ENCODE data around the gene ACTN3. TPM values are rescaled to one million over a fixed set of nuclear protein-coding genes. Genes with fewer than 3 reads are reported as not detected.
A peak's percentile ranks its signal among the peaks of the same experiment; 100 is the strongest.

The ACTN3 gene
- not detected for total RNA-seq

DNA sequence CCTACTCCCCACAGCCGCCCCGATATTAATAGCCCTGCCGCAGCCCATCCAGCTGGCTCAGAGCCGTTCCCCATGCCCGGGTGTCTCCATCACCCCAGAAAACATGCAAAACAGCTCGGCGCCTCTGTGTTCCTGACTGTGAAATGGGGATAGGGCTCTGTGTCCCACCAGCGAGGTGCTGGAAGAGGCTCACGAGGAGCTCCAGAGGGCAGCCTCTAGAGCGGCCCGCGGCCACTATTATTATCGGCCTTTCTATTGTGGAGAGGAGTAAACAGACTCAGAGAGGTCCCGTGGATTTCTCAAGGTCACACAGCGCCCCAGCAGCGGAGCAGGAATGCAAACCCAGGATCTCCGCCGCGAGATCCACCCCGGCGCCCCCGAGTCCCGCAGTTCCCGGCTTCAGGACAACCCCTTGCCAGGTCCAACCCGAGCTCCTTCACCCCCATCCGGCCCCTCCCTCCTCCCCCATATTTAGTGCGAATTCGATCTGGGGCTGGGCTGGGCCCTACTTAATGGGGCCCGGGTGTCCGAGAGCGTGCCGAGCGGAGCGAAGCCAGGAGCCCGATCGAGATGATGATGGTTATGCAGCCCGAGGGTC, at the start of gene ACTN3:
TSS of gene ACTN3 (plus strand) at position 536 of the 598 bp plus-strand sequence. CDS start at position 571, 35 bp downstream.
- ATAC-seq: no peak

DNA sequence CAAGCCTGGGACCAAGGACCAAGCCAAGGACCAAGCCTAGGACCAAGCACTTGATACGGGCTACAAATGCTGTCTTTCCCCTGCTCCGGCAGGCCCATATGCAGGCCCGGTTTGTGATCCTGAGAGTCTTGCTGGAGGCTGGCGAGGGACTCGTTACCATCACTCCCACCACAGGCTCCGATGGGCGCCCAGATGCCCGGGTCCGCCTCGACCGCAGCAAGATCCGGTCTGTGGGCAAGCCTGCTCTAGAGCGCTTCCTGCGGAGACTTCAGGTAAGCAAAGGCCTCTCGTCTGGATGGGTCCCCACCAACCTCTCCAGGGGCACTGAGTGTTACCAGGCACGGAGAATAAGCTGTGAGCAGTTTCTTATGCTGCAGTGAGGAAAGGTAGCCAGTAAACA, 49.5 kb upstream of the ACTN3 start:
- no peak for DNase-seq (ENCODE audit: low spot score)
- no peak for ATAC-seq

More for the DNA sequence above, at the start of gene ACTN3:
- no peak for DNase-seq (ENCODE audit: low spot score)

DNA sequence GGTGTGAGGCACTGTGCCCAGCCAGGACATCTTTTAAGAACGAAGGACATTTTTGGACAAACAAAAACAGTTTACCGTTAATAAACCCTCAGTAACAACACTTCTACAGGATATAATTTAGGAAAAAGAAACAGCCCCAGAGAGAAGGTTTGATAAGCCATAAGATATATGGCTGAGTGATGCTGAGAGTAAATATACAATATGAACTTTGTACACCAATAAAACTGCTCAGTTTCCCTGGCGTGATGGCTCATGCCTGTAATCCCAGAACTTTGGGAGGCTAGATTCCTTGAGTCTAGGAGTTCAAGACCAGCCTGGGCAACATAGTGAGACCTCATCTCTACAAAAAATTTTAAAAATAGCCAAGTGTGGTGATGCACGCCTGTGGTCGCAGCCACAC, 48.2 kb upstream of the ACTN3 start:
- DNase-seq (ENCODE audit: low spot score) (no peak), ATAC-seq (no peak)

DNA sequence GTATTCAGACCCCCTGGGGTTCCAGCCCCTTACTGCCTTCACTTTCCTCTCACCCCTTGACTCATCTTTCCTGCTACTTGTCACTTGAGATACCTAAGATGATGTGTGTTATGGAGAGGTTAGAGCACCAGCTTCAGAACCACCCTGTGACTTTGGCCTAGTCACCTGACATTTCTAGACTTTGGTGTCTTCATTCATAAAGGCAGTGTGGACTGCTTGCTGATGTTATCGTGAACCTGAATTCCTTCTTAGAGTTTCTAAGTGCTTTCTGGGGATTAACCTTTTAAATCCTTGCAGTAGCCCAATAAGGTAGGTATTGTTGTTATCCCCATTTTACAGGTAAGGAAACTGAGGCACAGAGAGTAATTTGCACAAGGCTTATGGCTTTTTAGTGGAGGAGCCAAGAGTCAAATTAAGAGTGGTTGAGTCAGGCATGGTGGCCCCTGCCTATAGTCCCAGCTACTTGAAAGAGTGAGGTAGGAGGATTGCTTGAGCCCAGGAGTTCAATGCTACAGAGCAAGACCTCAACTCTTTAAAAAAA, 41.4 kb upstream of the ACTN3 start:
- DNase-seq (ENCODE audit: low spot score): no peak
- no peak for ATAC-seq

DNA sequence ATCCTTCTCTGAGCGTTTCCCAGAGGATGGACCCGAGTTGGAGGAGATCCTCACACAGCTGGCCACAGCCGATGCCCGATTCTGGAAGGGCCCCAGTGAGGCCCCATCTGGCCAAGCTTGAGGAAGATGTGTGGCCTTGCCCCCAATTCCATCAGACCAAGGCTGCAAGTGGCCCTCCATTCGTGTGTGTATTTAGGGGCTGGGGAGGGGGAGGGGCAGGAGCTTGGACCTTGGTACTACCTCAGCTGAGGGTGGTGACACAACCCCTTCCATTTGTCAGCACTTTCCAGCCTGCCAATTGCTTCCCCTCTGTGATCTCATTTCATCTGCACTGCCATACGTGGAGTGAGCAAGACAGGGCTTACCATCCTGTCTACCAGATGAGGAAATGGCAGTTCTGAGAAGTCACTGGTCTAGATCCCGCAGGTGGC, 37.6 kb upstream of the ACTN3 start:
- ATAC-seq (no peak), DNase-seq (ENCODE audit: low spot score) (no peak)

DNA sequence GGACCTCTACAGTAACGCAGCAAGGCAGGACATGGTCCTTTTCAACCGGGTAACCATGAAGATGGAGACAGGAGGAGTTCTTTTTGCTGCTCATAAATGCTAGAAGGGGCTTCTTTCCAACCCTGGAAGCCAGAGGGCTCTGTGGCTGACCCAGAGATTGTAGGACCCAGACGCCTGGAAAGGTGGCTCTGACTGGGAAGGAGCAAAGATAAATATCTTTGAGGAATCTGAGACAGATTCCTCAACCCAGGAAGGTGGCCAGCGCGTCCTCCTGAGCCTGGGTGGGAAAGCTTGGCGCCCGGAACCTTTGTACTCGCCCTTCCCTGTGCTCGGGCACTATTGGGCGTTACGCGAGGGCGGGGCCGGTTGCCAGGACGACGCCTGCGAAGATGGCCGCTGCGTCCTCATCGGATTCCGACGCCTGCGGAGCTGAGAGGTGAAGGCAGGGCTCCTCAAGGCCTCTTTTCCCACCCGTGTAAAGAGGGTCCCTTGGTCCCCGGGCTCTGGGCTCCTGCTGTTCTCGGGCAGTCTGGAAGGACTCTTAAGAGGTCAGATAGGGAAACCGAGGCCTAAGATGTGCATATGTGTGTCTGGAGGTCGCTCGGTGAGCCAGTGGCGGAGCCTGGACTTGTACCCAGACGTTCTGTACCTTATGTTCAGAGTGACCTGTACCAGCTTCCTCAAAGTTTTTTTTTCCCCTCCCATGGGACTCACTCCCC, 36.3 kb upstream of the ACTN3 start, which contains the start of gene BBS1:
TSS of gene BBS1 (plus strand) at position 365 of the 719 bp plus-strand sequence. CDS start at position 390, 25 bp downstream.
- peak; percentile 99 for ATAC-seq
- DNase-seq (ENCODE audit: low spot score): peak; percentile 84

DNA sequence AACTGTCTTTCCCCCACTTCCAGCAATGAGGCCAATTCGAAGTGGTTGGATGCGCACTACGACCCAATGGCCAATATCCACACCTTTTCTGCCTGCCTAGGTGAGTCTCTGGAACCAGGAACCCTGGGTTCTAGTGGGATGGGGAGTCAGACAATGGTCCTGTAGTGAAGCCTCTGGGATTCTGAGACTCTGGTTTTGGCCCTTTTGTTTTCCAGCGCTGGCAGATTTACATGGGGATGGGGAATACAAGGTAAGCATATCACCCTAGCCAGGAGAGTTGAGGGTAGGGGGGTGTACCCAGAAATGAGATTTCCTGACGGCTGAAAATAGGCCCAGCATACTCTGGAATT, 35.7 kb upstream of the ACTN3 start:
- DNase-seq (ENCODE audit: low spot score): no peak
- peak; percentile 30 for ATAC-seq

DNA sequence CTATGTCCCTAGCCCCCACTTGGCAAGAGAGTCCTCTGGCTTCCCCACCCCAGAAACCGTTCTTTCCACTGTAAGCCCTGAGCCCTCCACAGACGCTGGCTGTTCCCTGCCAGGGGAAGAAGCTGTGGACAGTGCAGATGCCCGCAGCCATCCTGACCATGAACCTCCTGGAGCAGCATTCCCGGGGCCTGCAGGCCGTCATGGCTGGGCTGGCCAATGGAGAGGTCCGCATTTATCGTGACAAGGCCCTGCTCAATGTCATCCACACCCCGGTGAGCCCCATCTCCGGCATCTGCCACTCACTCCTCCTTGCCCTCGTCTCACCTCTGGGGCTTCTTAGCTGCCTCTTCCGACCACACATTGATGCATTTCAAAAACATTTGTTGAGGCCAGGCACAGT, 23.1 kb upstream of the ACTN3 start:
- ATAC-seq (no peak), DNase-seq (ENCODE audit: low spot score) (no peak)

DNA sequence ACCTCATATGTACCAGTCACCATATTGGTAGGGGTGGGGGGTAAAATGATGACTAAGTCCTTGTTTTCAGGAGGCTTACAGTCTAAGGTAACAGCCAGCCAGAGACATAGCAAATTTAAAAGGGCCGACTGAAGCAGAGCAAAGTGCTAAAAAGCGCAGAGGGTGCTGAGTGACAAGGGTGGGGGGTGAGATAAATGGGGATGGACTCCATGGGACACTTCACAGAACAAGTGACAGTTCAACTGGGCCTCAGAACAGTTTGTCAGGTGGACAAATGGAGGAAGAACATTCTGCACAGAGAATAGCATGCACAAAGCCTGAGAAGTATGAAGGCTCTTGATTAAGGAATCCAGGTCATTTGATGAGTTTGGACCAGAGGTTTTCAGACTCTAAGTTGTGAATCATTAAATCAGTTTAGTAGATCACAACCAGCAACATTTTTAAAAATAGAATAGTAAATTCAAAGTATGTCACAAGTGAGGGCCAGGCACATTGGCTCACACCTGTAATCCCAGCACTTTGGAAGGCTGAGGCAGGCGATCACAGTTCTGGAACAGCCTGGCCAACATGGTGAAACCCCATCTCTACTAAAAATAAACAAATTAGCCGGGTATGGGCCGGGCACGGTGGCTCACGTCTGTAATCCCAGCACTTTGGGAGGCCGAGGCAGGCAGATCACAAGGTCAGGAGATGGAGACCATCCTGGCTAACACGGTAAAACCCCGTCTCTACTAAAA, 22.2 kb upstream of the ACTN3 start:
- DNase-seq (ENCODE audit: low spot score) (no peak), ATAC-seq (no peak)

DNA sequence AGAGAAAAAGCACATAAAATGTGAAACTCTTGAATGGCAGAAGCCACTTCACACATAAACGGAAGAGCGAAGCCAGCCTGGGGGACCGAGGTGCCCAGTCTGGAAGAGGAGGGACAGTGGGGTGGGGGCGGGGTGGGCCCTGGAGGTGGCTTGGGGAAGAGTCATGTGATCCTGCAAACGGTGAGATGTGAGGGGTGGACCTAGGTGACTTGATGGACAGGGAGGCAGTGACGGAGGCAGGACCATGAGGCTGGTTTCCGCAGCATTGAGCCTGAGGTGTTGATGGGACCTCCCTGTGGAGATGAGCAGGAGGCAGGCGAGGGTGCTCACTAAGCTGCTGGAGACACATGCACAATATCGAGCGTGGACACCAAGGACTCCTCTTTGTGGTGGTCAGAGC, 17.6 kb upstream of the ACTN3 start:
- DNase-seq (ENCODE audit: low spot score) (no peak), ATAC-seq (no peak)

DNA sequence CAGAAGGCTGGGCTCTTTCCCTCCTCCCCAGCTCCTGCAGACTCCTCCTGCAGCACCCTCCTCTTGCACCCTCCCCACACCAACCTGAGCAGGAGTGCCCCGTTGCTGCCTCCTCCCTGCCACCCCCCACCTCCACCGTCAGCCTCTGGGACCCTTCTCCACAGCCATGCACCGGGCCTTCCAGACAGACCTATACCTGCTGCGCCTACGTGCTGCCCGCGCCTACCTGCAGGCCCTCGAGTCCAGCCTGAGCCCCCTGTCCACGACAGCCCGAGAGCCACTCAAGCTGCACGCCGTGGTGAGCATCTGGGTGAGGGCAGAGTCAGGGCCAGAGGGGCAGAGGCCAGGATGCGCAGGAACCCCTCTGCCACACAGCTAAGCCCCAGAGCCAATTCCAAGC, 17.0 kb upstream of the ACTN3 start:
- DNase-seq (ENCODE audit: low spot score) (no peak), ATAC-seq (peak; percentile 14)

DNA sequence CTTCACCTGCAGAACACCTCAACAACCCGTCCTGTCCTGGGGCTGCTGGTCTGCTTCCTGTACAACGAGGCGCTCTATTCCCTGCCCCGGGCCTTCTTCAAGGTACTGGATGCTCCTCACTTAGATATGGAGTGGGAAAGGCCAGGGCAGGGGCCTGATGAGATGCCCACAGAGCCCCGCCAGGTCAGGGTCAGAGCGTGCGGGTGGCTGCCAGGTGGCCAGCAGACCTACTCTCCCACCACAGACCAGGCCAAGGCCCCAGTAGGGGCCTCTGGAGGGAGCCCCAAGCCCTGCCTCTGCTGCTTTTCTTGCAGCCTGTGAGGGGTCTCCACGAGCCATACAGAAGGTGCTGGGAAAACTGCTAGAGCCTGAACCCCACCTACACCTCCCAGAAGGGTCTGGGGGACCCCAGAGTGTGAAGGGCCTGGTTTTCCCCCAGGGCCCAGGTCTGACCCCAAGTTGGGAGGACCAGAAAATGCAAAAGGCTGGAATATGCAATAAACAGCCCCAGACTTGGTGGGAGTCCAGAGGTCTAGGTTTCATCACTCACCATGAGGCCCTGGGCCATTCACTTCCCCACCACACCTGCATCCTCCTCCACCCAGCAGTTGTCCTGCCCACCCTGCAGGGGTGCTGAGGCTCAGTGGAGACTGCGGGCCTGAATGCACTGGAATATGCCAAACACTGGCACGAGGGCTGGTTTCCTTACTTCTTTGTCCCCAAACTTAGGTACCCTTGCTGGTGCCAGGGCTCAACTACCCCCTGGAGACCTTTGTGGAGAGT, 15.6 kb upstream of the ACTN3 start:
- DNase-seq (ENCODE audit: low spot score) (no peak), ATAC-seq (no peak)

DNA sequence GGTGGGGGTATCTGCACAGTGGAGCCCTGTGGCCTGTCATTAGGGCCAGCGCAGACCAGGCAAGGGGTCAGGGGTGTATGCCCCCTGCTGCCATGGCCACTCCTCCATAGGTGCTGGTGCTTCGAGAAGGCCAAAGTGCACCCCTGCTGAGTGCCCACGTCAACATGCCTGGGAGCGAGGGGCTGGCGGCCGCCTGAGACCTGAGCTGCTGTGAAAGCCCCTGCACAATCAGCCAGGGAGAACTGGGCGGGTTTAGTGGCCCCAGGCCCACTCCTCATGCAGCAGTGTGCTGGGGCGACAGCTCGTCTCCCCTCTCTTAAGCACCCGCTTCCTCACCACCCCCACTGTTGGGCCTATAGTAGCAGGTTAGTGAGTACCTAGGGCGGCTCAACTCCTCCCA, 14.9 kb upstream of the ACTN3 start:
- DNase-seq (ENCODE audit: low spot score) (no peak), ATAC-seq (no peak)

DNA sequence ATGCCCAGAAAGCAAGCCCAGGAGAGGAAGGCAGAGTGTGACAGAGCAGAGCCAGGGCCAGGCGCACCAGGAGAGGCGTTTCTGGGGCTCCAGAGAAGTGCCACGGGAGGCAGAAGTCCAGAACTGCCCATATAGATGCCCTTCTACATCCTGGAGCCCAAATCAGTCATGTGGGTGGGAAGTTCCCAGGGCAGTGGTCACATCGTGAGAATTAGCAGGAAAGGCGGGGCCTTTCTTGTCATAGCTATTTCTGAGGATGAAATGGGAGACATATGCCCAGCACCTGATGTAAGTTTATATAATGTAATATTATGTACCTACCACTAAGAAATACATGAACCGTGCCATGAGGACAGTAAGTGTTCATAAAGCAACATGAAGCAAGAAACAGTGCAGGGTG, 13.9 kb upstream of the ACTN3 start:
- no peak for ATAC-seq
- DNase-seq (ENCODE audit: low spot score): no peak

DNA sequence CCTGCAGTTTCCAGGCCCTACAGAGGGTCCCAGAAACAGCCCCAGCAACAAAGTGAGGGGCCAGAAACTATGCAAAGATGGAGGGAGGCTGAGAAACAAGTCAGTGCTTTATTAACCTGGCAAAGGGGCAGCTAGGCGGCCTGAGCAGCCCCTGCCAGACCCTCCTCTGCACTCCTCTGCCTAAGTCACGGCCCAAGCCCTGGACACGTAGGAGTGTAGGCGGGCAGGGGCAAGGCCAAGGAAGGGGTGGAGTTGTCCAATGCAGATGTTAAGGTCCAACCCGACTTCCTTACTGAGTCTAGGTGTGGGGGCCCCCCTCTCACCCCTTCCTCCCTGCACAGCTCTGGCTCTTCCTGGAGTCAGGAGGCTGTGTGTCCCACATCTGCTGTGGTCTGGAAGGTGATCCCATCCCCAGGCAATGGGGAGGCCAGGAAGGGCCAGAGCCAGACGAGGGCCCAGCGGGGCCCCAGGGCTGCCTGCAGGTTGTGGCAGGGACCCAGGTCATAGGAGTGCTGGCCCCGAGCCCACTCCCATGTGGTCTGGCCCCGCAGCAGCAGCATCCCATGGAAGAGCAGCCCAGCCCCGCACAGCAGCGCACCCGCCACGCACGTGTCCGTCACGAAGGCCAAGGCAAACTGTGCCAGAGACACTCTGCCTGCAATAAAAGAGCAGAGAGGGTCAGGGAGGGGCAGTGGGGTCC, 7.4 kb upstream of the ACTN3 start:
- no peak for ATAC-seq
- DNase-seq (ENCODE audit: low spot score): no peak

DNA sequence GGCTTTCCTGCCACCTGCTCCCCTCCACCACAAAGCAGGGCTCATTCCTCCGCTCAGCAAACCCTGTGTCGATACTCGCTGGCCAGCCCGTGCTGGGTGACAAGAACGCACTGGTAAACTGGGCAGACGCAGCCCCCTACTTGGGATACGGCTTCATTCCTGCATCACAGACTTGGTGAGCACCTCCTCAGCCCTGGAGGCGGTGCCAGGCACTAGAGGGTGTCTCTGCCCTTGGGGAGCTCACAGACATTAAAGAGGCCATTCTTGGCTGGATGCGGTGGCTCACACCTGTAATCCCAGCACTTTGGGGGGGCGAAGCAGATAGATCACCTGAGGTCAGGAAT, 6.9 kb upstream of the ACTN3 start:
- ATAC-seq: no peak
- no peak for DNase-seq (ENCODE audit: low spot score)

DNA sequence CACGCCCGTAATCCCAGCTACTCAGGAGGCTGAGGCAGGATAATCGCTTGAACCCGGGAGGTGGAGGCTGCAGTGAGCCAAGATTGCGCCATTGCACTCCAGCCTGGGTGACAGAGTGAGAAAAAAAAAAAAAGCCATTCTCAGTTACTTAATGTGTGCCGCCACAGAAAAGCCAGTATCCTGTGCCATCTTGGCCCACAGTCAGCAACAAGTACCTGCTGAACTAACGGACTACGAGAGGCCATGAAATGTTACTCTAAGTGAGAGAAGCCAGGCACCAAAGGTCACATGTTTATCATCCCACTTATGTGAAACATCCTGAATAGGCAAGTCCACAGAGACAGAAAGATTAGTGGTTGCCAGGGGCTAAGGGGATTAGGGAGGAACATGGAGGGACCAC, 6.1 kb upstream of the ACTN3 start:
- DNase-seq (ENCODE audit: low spot score) (peak; percentile 60), ATAC-seq (peak; percentile 77)

DNA sequence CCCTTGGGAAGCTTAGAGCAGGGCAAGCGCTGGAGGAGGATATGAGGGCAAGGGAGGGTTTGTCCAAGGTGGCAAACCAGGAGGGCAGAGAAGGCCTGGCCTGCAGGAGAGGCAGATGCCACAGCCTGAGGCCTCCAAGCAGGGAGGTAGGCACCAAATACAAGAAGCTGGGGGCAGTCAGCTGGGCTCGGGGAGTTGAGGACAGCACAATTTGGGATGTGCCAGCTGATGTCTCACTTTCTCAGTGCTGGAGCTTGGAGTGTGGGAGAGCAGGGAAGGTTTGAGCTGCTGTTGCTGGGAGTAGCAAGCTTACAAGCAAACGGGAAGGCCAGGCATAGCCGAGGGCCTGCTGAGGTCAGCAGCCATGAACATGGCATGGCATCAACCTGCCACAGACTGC, 4.8 kb upstream of the ACTN3 start:
- no peak for DNase-seq (ENCODE audit: low spot score)
- no peak for ATAC-seq

DNA sequence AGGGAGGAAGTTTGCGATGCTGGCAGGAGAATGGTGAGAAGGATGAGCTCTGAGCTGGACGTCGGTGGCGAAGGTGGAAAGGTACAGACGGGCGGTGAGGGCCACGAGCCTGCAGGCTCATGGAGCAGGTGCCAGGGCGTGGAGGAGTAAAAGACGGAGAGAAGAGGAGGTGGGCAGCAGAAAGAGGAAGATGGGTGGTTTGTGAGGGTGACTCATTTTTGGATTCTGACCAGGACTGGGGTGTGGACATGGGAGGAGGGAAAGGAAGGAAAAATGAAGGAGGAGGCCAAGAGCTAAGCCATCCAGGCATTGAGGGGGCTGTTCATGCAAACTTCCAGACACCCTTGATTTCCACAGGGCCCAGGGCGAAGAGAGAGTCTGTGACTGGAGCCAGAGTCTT, 4.3 kb upstream of the ACTN3 start:
- no peak for ATAC-seq
- no peak for DNase-seq (ENCODE audit: low spot score)

DNA sequence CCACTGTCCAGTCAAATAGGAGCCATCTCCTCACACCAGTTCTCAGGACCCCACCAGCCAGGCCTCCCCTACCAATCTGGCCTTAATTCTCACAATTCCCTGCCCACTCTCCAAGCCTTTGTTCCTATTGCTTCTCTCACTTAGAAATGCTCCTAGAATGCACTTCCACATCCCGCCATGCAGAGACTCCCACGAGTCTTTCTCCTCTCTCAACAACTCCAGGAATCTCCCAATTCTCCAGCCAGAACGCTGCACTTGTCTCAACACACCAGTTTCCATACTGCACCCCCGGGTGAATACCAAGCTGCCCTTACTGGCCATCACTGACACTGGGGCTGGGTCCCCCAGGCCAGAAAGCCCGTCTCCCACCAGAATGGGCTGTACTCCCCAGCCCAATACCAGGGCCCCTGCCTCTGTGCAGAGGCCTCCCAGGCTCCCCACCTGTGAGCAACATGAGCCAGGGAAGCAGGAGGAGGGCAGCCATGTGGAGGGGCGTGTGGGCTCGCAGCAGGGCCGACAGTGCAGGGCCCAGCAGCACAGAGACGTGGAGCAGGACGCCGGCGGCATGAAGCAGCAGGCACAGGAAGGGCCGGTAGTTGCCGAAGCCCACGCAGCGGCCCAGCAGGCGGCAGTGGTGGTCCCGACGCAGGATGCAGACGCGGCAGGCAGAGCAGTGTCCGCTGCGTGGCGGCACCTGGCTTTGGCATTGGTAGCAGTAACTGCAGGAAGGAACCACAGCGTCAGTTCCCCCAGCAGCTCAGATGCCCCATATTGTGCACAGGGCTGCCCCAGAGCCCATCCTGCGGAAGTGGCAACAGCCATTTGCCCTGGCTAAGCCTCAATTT, 3.2 kb upstream of the ACTN3 start:
- no peak for ATAC-seq
- no peak for DNase-seq (ENCODE audit: low spot score)

Data from left lobe of liver (tissue), 2 donors.